Subcutaneous adipose tissue (tissue), 4 donors: ENCODE data around the gene KNDC1. TPM values are rescaled to one million over a fixed set of nuclear protein-coding genes. Genes with fewer than 3 reads are reported as not detected.

Source experiments
- total RNA-seq, 4 donors: library from RNA; depleted of rRNA; stranded (reverse); fragments of >200 nt; gene quantifications; one replicate each; pipeline ENCODE4 v1.1.0, GENCODE V29; 2016
- TF ChIP-seq, protein P1 (sequence below): fragments of 450-650 bp; IDR thresholded peaks from one replicate; pipeline ENCODE4 v1.5.1; 2016; ENCODE audit warnings: low read depth, mild to moderate bottlenecking, control low read depth, antibody characterized with exemption, moderate library complexity

The KNDC1 gene
- total RNA-seq, 4 donors from 2014 or later = not detected

DNA sequence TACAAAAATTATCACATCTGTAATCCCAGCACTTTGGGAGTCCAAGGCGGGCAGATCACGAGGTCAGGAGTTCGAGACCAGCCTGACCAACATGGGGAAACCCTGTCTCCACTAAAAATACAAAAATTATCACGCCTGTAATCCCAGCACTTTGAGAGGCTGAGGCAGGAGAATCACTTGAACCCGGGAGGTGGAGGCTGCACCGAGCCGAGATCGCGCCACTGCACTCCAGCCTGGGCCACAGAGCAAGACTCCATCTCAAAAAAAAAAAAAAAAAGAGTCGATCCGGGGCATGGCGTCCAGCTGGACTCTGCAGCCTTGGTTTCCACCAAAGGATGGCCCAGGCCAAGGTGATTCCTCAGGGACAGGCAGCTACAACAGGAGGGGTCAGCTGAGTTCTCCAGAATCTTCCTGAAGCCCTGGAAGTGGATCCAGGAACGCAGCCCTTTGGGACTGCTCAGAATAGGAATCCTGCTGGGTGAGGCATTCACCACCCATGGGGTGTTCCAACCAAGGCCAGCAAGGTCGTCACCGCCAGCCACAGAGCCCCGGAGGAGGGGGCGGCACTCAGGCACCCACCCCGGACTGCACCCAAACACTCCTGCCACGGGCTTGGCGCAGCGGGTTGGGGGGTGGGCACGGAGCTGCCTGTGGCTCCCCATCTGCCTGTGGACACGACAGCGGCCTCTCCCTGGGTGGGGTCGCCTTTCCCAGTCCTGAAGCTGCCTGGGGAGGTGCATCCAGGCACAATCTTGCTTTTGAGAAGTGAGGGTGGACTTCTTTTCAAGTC is 58.0 kb downstream of the KNDC1 start:
- TF ChIP-seq, protein P1, sequence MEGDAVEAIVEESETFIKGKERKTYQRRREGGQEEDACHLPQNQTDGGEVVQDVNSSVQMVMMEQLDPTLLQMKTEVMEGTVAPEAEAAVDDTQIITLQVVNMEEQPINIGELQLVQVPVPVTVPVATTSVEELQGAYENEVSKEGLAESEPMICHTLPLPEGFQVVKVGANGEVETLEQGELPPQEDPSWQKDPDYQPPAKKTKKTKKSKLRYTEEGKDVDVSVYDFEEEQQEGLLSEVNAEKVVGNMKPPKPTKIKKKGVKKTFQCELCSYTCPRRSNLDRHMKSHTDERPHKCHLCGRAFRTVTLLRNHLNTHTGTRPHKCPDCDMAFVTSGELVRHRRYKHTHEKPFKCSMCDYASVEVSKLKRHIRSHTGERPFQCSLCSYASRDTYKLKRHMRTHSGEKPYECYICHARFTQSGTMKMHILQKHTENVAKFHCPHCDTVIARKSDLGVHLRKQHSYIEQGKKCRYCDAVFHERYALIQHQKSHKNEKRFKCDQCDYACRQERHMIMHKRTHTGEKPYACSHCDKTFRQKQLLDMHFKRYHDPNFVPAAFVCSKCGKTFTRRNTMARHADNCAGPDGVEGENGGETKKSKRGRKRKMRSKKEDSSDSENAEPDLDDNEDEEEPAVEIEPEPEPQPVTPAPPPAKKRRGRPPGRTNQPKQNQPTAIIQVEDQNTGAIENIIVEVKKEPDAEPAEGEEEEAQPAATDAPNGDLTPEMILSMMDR = no peak

DNA sequence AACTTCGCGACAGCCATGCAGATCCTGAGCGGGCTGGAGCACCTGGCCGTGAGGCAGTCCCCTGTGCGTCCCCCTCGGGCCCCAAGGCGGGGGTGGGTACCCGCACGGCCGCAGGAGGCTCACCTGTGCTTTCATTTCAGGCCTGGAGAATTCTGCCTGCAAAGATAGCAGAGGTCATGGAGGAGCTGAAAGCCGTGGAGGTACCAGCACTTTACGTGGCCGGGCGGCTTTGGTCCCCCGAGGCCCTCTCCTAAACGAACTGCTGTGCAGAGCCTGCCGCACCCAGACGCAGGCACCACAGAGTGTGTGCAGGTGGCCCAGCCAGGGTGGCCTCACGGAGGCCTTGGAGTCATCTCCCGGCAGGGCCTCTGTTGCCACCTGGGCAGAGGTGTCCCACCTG is 58.9 kb downstream of the KNDC1 start:
- TF ChIP-seq, protein P1 = no peak

DNA sequence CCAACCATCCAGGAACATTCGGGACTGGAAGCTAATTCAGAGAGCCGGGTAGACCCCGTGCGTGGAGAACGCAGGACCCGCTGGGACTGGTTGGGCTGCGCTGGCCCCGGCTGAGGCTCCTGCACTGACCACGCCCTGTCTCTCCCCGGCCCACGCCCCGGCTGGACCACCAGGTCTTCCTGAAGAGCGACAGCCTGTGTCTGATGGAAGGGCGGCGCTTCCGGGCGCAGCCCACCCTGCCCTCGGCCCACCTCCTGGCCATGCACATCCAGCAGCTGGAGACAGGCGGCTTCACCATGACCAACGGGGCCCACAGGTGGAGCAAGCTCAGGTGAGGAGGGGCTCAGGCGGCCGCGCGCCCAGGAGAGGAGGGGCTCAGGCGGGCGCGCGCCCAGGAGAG is 59.8 kb downstream of the KNDC1 start:
- TF ChIP-seq, protein P1 = no peak

DNA sequence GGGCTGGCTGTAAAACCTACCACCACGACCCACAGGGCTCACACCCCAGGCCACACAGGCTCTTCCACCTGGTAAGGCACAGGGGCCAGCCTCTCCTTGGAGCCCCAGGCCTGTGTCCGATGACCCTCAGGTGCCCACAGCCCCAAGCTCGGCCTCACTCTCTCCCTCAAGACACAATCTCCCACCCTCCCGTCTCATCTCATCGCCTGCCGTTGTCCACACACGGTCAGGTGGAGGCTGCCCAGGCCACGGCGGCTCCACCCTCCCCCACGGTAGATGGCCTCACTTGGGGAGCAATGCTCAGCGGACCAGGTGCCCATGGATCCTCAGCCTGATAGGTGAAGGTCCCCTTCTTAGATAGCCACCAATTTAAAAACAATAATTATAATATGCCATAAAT is 61.3 kb downstream of the KNDC1 start:
- TF ChIP-seq, protein P1 = no peak

DNA sequence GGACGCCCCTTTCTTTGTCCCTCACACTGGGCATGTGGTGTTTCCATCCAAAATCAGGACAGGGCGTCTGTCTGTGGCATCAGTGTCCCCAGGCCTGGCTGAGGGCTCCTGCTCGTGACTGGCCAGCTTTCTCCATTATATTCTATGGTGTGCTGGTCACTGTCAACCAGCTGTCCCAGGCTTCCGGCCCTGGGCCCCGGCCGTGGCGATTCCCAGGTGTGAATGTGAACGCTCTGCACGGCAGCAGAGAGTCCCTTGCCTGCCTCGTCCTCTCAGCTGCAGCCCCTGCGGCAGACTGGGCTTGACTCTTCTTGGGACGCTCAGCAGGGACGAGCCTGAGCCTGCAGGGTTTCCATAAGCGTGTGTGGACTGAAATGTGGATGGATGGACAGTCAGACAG is 64.1 kb downstream of the KNDC1 start:
- TF ChIP-seq, protein P1 = no peak

DNA sequence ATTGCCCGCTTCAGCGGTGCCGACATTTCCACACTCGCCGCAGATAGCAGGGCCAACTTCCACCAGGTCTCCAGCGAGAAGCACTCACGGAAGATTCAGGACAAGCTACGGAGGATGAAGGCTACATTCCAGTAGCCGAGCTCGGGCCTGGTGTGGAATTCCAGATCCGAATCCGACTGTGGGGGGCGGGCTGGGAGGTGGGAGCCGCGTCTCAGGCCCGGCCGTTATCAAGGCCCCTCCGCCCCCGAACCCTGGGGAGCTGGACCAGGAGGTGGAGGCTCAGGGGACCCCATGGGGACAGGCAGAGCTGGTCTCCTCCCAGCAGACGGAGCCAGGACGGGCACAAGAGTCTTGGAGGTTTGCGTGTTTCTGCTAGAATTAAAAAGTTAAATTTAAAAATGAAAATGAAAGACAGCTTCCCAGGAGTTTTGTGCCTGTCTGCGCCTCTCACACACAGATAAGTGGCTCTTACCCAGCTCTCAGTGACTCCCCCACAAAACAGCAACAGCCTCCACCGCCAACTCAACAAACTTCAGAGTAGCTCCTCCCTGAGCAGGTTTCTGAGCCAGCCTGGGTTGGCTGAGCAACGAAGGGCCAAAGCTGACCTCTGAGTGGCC is 64.8 kb downstream of the KNDC1 start:
- TF ChIP-seq, protein P1 = no peak

DNA sequence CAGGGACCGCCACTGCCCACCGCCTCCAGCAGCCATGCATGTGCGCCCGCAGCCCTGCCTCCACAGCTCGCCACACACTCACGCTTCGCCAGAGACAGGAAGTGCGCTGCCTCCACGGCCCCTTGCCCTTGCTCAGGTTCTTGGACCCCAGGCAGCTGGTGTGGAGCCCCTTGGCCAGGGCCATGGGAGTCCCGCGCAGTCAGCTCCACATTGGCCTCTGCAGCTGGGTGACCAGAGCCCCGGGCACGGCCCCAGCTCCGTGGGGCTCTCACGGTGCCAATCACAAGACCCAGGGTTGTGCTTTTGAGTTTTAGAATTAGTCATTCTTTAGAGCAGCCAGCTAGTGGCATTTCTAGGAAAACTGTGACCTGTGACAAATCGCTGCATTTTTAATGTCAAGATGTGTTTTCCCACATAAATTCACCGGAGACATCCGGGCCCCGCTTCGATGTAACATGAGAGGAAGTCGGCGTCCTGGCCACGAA is 65.7 kb downstream of the KNDC1 start:
- TF ChIP-seq, protein P1 = no peak
